SJSA1 (cell line): ENCODE data around the gene IL17REL. TPM values are rescaled to one million over a fixed set of nuclear protein-coding genes. Genes with fewer than 3 reads are reported as not detected.
"Not testable (repeated sequence)": the region's sequence is repeated elsewhere in the genome, so short reads cannot be mapped to it uniquely, and the experiment has no call there.

ENCODE experiments used
- DNase-seq, 2 experiments: peaks; one replicate each; pipeline ENCODE4 v3.0.0-alpha.2; 2015 to 2020; ENCODE audit warnings: low spot score in 2 of 2, low read depth in 1 of 2
- H3K27ac ChIP-seq: fragments of 250-450 bp; sonication (Bioruptor Pico); 2 replicates; pipeline ENCODE4 v1.5.1; 2020; ENCODE audit warnings: mild to moderate bottlenecking, moderate library complexity
- H3K27me3 ChIP-seq: fragments of 250-450 bp; sonication (Bioruptor Pico); replicated peaks from 2 replicates; pipeline ENCODE4 v1.5.1; 2020; ENCODE audit warnings: mild to moderate bottlenecking, moderate library complexity
- H3K36me3 ChIP-seq: fragments of 250-450 bp; sonication (Bioruptor Pico); 2 replicates; pipeline ENCODE4 v1.5.1; 2020; ENCODE audit warnings: mild to moderate bottlenecking
- H3K4me1 ChIP-seq: fragments of 250-450 bp; sonication (Bioruptor Pico); replicated peaks from 2 replicates; pipeline ENCODE4 v1.6.1; 2021; ENCODE audit warnings: mild to moderate bottlenecking
- H3K4me3 ChIP-seq: fragments of 250-450 bp; sonication (Bioruptor Pico); 2 replicates; pipeline ENCODE4 v1.5.1; 2020; ENCODE audit warnings: mild to moderate bottlenecking
- H3K9me3 ChIP-seq: fragments of 250-450 bp; sonication (Bioruptor Pico); replicated peaks from 2 replicates; pipeline ENCODE4 v1.5.1; 2020; ENCODE audit warnings: mild to moderate bottlenecking
- total RNA-seq: library from RNA; depleted of rRNA; stranded (reverse); fragments of >200 nt; shearing (Covaris generic); gene quantifications from 2 replicates; pipeline ENCODE4 v1.2.3, GENCODE V29; 2014

The IL17REL gene
- total RNA-seq, 1 experiment from 2014 or later = not detected

GRCh38 chr22:49986325-49986724, 26.2 kb downstream of the IL17REL start:
- Histone ChIP-seq H3K4me3 (no peak overlapping the region), H3K27ac (no peak overlapping the region), H3K27me3 (peaks cover 34% of the 10 kb centered on the region), H3K36me3 (no peaks in the 10 kb centered on the region), H3K4me1 (no peaks in the 10 kb centered on the region; the same call in 1 of the 2 replicates), H3K9me3 (peaks cover 15% of the 10 kb centered on the region)
- DNase-seq = no peak

- Histone ChIP-seq H3K9me3 (peaks cover 11% of the 10 kb centered on the region), H3K4me3 (no peak overlapping the region), H3K4me1 (no peaks in the 10 kb centered on the region; the same call in 1 of the 2 replicates), H3K27ac (no peak overlapping the region), H3K36me3 (no peaks in the 10 kb centered on the region), H3K27me3 (peaks cover 37% of the 10 kb centered on the region)
- peak in 1 of 2 experiments; percentile 46 for DNase-seq
These were observed 29.2 kb downstream of the IL17REL start for GRCh38 chr22:49983148-49984042.

GRCh38 chr22:49981799-49982198, 30.8 kb downstream of the IL17REL start:
- H3K36me3 ChIP-seq, DNase-seq, H3K4me3 ChIP-seq, H3K27ac ChIP-seq, H3K4me1 ChIP-seq: not testable (repeated sequence)
- H3K27me3 ChIP-seq = peaks cover 37% of the 10 kb centered on the region
- H3K9me3 ChIP-seq = peaks cover 11% of the 10 kb centered on the region

GRCh38 chr22:49979587-49980264, 32.8 kb downstream of the IL17REL start:
- no peaks in the 10 kb centered on the region; the same call in 1 of the 2 replicates for H3K4me1 ChIP-seq
- H3K36me3 ChIP-seq = no peaks in the 10 kb centered on the region
- H3K27me3 ChIP-seq = peaks cover 31% of the 10 kb centered on the region
- no peak for DNase-seq
- H3K9me3 ChIP-seq = peaks cover 2% of the 10 kb centered on the region; the same call in 1 of the 2 replicates
- H3K4me3 ChIP-seq = no peak overlapping the region
- H3K27ac ChIP-seq = no peak overlapping the region

GRCh38 chr22:49977578-49977977, 35.0 kb downstream of the IL17REL start:
- DNase-seq = no peak
- H3K27ac ChIP-seq = no peak overlapping the region
- H3K4me3 ChIP-seq = no peak overlapping the region

GRCh38 chr22:49976439-49977175, 36.0 kb downstream of the IL17REL start:
- Histone ChIP-seq H3K27ac (no peak overlapping the region), H3K4me3 (no peak overlapping the region), H3K4me1 (peaks cover 2% of the 10 kb centered on the region), H3K9me3 (no peaks in the 10 kb centered on the region), H3K27me3 (0 out of 2 replicates have a peak, but pooled peaks cover 3% of the 10 kb centered on the region), H3K36me3 (no peaks in the 10 kb centered on the region; the same call in 1 of the 2 replicates)
- no peak for DNase-seq

More at GRCh38 chr22:49977578-49977977, 35.0 kb downstream of the IL17REL start:
- no peaks in the 10 kb centered on the region for H3K9me3 ChIP-seq
- peaks cover 10% of the 10 kb centered on the region; the same call in 1 of the 2 replicates for H3K27me3 ChIP-seq
- no peaks in the 10 kb centered on the region for H3K4me1 ChIP-seq
- H3K36me3 ChIP-seq = no peaks in the 10 kb centered on the region; the same call in 1 of the 2 replicates

GRCh38 chr22:49975543-49976389, 36.8 kb downstream of the IL17REL start:
- Histone ChIP-seq H3K9me3 (no peaks in the 10 kb centered on the region), H3K27ac (no peak overlapping the region), H3K27me3 (0 out of 2 replicates have a peak, but pooled peaks cover 2% of the 10 kb centered on the region), H3K36me3 (no peaks in the 10 kb centered on the region; the same call in 1 of the 2 replicates), H3K4me1 (peaks cover 11% of the 10 kb centered on the region), H3K4me3 (no peak overlapping the region)
- no peak for DNase-seq

GRCh38 chr22:49973018-49973961, 39.3 kb downstream of the IL17REL start:
- no peak for DNase-seq
- Histone ChIP-seq H3K36me3 (no peaks in the 10 kb centered on the region; the same call in 1 of the 2 replicates), H3K9me3 (no peaks in the 10 kb centered on the region), H3K4me1 (peaks cover 18% of the 10 kb centered on the region), H3K27ac (no peak overlapping the region), H3K4me3 (no peak overlapping the region), H3K27me3 (no peaks in the 10 kb centered on the region)

GRCh38 chr22:49972163-49973017, 40.2 kb downstream of the IL17REL start:
- no peak for DNase-seq
- Histone ChIP-seq H3K9me3 (no peaks in the 10 kb centered on the region), H3K4me1 (peaks cover 18% of the 10 kb centered on the region), H3K36me3 (no peaks in the 10 kb centered on the region; the same call in 1 of the 2 replicates), H3K27me3 (no peaks in the 10 kb centered on the region), H3K4me3 (no peak overlapping the region), H3K27ac (no peak overlapping the region)

- Histone ChIP-seq H3K27me3 (no peaks in the 10 kb centered on the region), H3K27ac (peak overlapping the region; percentile 12; the same call in 1 of the 2 replicates), H3K9me3 (no peaks in the 10 kb centered on the region), H3K36me3 (peaks cover 3% of the 10 kb centered on the region), H3K4me1 (peaks cover 18% of the 10 kb centered on the region), H3K4me3 (peak overlapping the region; percentile 32)
- DNase-seq = no peak
These were observed 41.1 kb downstream of the IL17REL start for GRCh38 chr22:49971232-49972162.
